ENCODE measurements around the gene FGF22.

GRCh38 chr19:688214-688613 lies 48.5 kb downstream of the FGF22 start:
- TF ChIP-seq CTCF (IDR thresholded peaks at IDR 0.05; ENCODE audit: low read length), result no peak
- no peak for TF ChIP-seq EZH2 (optimal IDR thresholded peaks at IDR 0.05; ENCODE audit: low read depth, low read length)

Measured in MM.1S (cell line).